ENCODE data around the gene SCNN1G.
"Not testable (repeated sequence)": the region's sequence is repeated elsewhere in the genome, so short reads cannot be mapped to it uniquely, and the experiment has no call there.

Gene SCNN1G, protein sequence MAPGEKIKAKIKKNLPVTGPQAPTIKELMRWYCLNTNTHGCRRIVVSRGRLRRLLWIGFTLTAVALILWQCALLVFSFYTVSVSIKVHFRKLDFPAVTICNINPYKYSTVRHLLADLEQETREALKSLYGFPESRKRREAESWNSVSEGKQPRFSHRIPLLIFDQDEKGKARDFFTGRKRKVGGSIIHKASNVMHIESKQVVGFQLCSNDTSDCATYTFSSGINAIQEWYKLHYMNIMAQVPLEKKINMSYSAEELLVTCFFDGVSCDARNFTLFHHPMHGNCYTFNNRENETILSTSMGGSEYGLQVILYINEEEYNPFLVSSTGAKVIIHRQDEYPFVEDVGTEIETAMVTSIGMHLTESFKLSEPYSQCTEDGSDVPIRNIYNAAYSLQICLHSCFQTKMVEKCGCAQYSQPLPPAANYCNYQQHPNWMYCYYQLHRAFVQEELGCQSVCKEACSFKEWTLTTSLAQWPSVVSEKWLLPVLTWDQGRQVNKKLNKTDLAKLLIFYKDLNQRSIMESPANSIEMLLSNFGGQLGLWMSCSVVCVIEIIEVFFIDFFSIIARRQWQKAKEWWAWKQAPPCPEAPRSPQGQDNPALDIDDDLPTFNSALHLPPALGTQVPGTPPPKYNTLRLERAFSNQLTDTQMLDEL

DNA sequence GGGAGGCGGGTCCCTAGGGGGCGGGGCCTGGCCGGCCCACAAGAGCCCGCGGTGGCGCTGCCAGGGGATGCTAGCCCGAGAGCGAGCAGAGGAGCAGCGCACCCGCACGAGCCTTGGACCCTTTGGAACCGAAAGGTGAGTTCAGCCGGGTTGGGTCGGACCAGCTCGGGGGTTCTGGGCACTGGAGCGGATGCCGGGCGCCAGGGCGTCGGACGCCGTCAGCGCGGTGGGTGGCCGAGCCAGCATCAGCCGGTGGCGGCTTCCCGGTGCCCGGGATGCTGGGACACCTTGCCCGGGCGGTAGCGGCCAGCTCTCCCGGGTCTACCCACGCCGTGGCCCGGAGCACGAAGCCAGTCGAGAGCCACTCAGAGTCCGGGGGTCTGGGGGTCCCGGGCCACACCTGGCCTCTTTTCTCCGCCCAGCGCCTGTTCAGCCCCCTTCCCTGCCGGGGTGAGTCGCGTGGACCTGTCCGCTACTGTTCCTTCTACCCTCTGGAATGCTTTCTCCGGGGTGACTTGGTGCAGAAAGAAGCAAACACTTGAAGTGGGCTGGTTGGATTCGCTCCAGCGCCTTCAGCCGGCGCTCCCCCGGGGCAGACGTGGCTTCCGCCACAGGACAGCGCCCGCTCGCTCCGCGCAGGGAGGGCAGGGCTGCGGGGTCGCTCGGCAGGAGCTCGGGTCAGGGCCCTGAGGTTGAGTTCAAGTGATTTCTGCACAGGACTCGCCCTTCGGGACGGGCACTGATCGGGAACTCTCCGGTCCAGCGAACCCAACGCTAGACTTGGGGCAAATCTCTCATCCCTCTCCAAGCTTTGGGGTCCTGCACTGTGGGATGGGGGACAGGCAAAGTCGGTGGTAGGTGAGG is at the start of gene SCNN1G:
Gene SCNN1G, plus strand, starts transcription at position 67 of the 864 bp plus-strand sequence. CDS start 3,527 bp downstream, outside the sequence.
- DNase-seq (ENCODE audit: low read depth), result no peak

DNA sequence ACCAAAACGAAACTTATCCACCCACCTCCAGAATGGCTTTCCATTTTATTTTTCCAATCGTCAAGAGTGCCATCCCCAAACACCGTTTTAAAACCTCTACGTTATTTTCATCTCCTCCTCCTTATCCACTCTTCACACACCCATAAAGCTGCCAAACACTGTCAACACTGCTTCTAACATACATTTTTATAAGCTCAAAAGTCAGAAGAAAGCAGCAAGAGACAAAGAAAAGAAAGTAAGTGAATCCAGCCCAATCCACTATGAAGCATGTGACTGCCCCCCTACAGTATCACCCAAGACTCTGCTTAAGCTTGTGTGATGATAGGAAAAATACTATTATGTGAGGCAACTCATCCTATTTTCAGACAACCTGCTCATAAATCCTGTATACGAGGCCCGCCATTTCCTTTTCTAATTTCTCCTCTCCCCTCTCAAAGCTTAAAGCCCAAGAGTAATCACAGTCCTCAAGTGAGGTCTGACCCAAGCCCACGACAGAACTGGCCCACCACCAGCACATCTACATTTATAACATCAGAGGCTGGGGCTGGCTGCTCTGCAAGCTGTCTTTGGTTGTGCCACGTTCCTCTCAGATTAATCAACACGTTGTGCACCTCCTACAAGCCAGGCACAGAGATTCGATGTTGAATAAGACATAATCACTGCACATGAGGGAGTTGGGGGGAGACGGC is 49.6 kb upstream of the SCNN1G start:
- no peak for DNase-seq (ENCODE audit: low read depth)

DNA sequence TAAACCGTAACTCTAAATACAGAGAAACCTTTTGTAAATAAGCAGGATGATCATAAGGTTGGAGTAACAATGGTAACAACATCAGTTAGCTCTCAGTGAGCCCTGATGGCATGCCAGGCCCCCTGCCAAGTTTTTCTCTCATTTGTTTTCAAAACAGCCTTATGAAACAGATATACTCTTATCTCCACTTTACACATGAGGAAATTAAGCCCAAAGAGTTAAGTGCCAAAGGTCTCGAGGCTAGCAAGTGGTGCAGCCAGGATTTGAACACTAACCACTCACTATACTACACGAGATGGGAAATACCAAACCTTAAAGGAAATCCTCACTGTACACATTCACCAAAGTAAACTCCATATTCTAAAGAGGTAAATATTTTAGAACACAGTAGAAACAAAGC is 48.3 kb upstream of the SCNN1G start:
- DNase-seq (ENCODE audit: low read depth), result no peak

DNA sequence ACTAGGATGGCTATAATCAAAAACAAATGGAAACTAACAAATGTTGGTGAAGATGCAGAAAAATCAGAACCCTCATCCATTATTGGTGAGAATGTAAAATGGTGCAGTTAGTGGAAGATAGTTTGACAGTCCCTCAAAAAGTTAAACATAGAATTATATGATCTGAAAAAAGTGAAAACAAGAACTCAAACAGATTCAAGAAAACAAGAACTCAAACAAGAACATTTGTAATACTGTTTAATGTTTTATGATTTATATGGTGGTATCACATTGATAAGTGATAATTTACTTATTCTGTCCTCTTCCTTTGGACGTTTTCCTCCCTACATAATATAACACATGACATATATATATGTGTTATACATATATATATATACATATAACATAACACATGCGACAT is 45.3 kb upstream of the SCNN1G start:
- no peak for DNase-seq (ENCODE audit: low read depth)

DNA sequence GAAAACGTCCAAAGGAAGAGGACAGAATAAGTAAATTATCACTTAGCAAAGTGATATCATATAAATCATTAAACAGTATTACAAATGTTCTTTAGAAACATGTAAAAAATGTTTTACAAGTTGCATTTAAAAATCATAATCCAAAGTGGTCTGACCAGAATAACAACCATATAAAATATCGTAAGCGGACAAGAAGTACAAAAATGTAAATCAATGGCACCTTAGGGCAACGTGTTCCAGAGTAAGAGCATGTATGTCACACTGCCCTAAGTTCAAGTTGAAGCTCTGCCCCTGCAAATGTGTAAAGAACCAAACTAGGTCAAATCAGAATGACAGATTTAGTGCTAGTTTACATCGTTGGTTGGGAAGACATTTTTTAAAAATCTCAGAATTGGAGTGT is 44.7 kb upstream of the SCNN1G start:
- DNase-seq (ENCODE audit: low read depth), result no peak

DNA sequence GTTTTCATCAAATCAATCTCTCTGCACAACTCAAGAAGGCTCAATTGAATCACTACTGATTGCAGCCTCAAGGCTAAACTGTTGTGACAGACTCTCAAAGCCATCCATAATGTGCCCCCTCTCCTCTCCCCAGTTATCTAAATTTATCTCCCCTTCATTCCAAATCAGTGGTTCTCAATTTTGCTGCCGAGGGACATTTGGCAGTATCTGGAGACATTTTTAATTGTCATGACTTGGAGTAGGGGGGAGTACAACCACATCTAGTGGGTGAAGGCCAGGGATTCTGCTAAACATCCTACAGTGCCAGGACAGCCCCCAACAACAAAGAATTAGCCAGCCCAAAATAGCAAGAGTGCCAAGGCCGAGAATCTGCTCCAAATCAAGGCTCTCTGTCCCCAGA is 42.4 kb upstream of the SCNN1G start:
- DNase-seq (ENCODE audit: low read depth), result no peak

DNA sequence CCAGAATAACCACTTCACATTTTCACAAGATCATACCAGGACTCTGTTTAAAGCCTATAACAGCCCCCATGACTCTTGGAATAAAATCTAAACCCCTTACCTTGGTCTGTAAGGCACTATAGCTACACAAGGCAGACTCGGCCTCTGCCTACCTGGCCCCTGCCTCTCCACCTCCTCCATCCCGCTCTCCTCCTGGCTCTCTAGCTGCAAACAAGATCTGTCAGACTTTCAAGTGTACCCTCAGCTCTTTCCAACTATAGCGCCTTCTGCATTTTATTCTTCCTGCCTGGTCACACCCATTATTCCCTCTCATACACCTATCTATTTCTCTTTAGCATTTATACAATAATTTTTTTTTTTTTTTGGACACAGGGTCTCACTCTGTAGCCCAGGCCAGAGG is 41.5 kb upstream of the SCNN1G start:
- no peak for DNase-seq (ENCODE audit: low read depth)

DNA sequence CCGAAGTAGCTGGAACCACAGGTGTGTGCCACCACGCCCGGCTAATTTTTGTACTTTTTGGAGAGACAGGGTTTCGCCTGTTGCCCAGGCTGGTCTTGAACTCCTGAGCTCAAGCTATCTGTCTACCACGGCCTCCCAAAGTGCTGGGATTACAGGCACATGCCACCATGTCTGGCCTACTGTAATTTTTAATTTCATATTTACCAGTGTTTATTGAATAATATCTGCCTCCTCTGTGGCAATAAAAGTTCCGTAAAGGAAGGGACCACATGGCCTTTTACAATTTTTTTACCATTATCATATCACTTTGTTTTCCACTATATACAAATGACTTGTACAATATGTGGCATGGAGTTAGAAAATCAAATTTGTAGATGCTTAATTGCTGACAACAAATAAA is 41.0 kb upstream of the SCNN1G start:
- DNase-seq (ENCODE audit: low read depth), result no peak

DNA sequence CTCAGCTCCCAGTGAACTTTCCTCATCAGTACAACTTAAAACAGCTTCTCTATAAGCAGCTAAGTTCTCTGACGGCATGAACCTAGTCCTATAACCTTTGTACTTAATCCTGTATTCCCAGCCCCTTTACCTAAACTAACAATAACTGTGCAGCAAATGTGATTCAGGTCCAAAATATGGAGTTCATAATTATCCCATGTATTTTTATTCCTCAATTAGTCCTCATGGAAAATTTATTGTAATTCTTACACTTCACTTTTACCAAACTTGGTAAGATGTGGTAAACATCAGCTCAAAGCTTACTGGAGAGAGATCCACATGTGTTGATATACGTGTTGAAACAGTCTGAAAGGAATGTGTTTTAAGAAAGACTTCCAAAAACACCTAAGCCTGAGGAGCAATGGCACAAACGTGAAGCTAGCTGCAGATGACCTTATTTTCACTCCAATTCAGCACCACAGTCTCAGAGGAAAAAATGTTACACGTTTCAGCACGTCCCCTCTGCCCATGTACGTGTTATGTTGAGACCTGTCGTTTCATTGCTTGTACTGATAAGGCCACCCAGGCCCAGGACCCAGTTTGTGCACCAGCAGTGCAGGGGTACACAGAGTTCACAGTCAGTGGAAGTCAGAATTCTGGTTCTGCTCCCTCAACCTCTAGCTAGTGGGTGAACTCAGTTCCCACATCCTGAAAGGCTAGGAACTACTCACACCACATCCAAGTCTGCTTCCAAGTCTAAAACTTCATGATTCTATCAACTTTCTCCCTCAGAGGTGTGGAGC is 40.4 kb upstream of the SCNN1G start:
- DNase-seq (ENCODE audit: low read depth), result no peak

DNA sequence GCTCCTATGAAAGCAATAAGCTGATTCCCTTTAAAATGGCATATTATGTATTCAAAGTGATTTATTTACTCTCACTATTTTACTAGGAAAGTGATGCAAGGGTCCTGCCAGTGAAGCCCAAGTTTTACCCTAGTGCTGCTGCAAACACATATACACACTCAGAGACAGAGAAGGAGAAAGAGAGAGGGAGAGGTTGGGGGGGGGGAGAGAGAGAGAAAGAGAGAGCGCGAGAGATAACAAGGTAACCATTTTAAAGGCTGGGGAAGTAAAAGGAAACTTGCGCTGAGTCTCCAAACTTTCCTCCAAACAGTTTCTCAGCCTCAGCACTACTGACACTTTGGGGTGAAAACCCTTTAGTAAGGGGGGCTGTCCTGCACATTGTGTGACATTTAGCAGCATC is 39.2 kb upstream of the SCNN1G start:
- no peak for DNase-seq (ENCODE audit: low read depth)

DNA sequence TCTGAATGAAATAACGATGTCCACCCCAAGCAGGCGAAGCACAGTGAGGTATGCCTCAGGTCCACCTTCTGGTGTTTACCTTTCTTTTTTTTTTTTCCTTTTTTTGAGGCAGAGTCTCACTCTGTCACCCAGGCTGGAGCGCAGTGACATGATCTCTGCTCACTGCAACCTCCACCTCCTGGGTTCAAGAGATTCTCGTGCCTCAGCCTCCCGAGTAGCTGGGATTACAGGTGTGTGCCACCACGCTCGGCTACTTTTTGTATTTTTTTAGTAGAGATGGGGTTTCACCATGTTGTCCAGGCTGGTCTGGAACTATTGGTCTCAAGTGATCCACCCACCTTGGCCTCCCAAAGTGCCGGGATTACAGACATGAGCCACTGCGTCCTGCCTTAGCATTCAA is 38.2 kb upstream of the SCNN1G start:
- DNase-seq (ENCODE audit: low read depth), result not testable (repeated sequence)

DNA sequence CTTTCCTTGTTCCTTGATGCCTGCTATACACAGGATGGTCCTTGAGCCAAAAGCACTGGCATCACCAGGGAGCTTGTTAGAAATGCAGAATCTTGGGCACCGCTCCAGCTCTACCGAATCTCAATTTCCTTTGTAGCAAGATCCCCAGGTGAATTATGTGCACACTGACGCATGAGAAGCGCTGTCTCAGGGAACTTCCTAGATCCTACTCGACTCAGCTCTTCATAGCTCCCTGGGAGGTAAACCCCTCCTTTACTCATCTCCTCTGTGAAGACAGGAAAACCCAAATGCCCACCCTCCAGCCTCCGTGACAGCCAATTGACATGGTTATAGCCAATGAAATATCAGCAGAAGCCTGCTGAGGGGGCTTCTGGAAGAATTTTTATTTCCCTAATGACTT is 37.4 kb upstream of the SCNN1G start:
- DNase-seq (ENCODE audit: low read depth), result no peak

DNA sequence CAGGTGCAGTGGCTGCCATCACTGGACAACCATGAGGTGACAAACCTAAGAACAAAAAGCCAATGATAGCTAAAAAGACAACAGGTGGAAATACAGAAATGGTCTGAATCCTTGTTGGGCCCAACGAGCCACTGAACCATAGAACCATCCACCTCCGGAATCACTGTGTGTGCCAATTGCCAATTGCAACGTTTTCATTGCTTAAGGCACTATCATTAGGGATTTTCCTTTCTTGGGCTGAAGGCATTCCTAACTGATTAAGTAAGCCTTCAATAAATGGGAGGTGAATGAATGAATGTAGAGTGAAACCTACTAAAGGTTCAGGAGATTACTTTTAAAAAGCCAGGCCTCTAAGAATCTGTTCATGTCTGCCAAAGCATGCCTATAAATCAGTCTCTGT is 36.9 kb upstream of the SCNN1G start:
- no peak for DNase-seq (ENCODE audit: low read depth)

DNA sequence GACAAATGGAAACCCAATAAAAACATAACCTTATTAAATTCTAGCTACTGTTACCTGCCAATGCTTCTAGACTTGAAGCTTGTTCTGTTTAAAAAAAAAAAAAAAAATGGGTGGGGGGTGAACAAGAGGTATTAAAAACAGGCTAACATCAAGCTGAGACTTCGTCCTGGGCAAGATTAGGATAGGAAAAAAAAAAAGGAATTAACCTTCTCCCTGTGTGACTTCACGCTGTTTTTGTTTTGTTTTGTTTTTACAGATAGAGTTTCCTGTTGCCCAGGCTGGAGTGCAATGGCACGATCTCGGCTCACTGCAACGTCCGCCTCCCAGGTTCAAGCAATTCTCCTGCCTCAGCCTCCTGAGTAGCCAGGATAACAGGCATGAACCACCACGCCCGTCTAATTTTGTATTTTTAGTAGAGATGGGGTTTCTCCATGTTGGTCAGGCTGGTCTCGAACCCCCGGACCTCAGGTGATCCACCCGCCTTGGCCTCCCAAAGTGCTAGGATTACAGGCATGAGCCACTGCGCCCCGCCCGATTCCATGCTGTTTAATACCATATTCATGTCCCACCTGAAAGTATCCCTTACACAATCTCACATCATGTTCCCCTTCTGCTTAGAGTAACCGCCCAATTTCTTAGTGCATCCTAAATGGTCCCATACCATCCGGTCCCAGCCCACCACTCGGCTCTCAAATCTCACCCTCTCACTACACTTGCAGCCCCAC is 35.5 kb upstream of the SCNN1G start:
- DNase-seq (ENCODE audit: low read depth), result no peak

DNA sequence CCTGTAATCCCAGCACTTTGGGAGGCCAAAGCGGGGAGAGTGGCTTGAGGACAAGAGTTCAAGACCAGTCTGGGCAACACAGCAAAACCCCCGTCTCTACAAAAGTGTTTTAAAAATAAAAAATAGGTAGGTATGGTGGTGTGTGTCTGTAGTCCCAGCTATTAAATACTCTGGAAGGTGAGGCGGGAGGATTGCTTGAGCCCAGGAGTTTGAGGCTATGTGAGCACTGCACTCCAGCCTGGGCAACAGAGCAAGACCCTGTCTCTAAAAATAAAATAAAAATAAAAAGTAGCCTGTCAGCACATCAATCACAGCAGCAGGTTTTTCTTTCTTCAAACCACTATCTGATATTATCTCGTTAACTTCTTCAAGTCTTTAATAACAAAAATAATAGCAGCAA is 34.9 kb upstream of the SCNN1G start:
- DNase-seq (ENCODE audit: low read depth), result no peak

DNA sequence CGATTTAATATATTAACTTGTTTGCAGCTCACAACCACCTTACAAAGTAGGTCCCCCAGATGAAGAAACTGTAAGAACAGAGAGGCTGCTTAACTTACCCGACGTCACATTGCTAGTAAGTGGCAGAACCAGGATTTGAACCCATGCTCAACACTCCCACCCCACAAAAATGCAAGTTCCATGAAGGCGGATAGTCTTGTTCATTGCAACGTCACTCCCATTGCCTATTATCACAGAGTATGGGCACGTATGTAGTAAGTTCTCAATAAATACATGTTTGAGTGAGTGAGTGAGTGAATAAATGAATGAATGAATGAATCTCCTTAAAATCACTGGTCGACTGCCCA is 34.4 kb upstream of the SCNN1G start:
- DNase-seq (ENCODE audit: low read depth), result no peak

DNA sequence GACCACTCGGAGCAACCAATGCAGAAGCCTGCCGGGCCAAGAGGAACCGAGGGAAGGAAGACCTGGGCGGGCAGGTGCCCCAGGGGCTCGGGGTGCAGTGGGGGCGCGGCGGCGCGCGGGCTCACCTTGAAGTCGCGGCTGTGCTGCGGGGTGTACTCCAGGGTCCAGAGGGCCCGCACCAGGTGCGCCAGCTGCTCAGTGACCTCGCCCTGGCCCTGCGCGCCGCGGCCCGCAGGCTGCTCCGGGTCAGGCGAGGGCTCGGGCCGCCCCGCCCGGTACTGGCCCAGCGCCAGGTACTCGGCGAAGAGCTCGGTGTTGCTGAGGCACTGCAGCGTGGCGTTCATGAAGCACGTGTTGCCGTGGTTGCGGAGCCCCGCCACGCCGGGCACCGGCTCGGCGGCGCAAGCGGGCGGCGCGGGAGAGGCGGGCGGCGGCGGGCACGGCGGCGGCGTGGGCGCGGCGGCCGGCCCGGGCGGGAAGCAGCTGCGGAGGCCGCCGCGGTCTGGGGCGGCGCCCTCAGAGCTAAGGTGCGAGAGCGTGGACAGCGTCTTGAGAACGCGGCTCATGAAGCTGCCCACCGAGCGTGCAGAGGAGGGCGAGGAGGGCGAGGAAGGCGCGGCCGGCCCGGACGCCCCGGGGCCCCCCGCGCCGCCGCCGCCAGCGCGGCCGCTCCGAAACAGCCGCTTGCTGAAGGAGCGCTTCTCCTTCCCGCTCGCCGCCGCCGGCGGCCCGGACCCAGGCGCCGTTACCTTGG is 33.9 kb upstream of the SCNN1G start:
- DNase-seq (ENCODE audit: low read depth), result no peak

DNA sequence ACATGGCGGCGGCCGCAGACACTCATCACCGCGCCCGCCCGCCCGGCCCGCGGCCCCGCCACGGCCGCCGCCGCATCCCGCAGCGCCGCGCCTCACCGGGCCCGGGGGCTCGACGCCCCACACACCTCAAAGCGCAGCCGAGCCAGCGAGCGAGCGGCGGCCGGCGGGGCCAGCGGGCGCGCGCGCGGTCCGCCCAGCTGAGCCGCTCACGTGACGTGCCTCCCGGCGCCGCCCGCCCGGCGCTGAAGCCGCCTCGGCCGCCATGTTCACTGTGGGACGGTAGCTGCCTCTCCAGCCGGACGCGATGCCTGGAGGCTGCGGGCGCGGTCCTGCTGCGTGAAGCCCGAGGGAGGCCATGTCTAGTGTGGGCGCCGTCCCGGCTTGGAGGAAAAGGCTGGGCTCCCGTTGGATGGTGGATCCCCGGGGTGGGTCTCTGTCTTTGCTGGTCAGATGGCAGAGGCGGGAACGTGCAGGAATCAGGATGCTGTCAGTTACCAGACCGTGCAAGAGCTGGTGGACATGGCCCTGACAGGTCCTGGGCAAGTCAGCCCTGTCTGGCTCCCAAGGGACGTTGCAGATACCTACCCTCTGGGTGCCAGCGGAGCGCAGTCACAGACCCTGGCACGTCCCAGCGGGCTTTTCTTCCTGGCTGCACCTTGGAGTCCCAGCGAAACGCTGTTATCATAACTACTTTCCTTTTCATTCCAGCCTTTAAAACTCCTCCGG is 33.1 kb upstream of the SCNN1G start, which contains the start of gene USP31:
Gene USP31, minus strand, starts transcription at position 186 of the 726 bp plus-strand sequence. Its CDS starts 182 bp downstream, at position 4.
- peak; percentile 77 for DNase-seq (ENCODE audit: low read depth)

DNA sequence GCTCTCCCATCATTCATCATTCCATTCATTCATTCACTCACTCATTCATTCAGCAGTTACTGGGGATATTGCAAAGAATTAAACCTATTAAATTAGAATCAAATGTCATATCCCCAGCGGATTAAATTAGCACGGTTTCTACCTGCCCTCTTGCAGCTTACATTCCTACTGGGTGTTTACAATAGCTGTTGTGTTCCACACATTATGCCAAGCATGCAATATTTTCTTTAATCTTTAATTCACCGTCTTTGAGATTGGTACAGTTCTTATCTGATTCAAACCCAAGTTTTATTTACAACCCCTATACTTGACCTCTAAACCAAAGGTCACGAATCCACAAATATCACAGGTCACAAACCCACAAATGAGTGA is 32.6 kb upstream of the SCNN1G start:
- no peak for DNase-seq (ENCODE audit: low read depth)
